ENCODE results near the gene BABAM2. TPM values are rescaled to one million over a fixed set of nuclear protein-coding genes. Genes with fewer than 3 reads are reported as not detected.

The BABAM2 gene
- total RNA-seq, 1 experiment from 2014 or later, result 27.1 TPM

DNA sequence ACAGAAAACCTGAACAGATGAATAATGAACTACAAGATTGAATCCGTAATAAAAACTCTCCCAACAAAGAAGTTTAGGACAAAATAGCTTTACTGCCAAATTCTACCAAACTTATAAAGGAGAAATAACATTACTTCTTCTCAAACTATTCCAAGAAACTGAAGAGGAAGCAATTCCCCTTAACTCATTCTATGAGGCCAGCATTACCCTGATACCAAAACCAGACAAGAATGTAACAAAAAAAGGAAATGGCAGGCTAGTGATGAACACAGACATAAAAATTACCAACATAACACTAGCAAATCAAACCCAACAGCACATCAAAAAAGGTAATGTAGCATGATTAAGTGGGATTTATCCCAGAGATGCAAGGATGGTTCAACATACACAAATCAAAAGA, 288.4 kb downstream of the BABAM2 start:
- Histone ChIP-seq H3K9me3 (ENCODE audit: control insufficient read depth, low read depth, low read length) (no peaks in the 10 kb centered on the region), H3K4me2 (ENCODE audit: insufficient read depth, insufficient read length, low read length) (no peak overlapping the region), H2AK5ac (ENCODE audit: insufficient read length, low read length) (no peak overlapping the region), H3K23me2 (ENCODE audit: insufficient read length, low read depth, low read length, poor library complexity, severe bottlenecking) (no peaks in the 10 kb centered on the region), H3T11ph (ENCODE audit: low read length) (no peak overlapping the region), H3K79me2 (ENCODE audit: insufficient read depth, low read length) (no peaks in the 10 kb centered on the region), H3K4me1 (ENCODE audit: insufficient read depth, low read length) (no peaks in the 10 kb centered on the region), H2BK120ac (ENCODE audit: low read depth, low read length, poor library complexity, severe bottlenecking) (no peak overlapping the region), H4K5ac (ENCODE audit: insufficient read length, low read depth, low read length) (no peak overlapping the region), H2BK5ac (ENCODE audit: insufficient read length, low read length) (no peak overlapping the region), H3K27me3 (ENCODE audit: insufficient read depth, low read length) (no peaks in the 10 kb centered on the region), H3K56ac (ENCODE audit: insufficient read length, low read depth, low read length) (no peak overlapping the region), H3K23ac (ENCODE audit: insufficient read length, low read depth, low read length) (no peak overlapping the region), H3K9ac (ENCODE audit: extremely low read depth, insufficient read length, low read length) (no peak overlapping the region), H4K8ac (replicated peaks; ENCODE audit: insufficient read length, low read depth, low read length) (no peak overlapping the region), H2BK12ac (ENCODE audit: insufficient read length, low read depth, low read length) (no peak overlapping the region), H4K20me1 (ENCODE audit: control insufficient read depth, insufficient read depth, insufficient read length) (no peaks in the 10 kb centered on the region), H3K14ac (ENCODE audit: insufficient read depth, low read length) (no peak overlapping the region), H3K27ac (ENCODE audit: insufficient read length, low read depth, low read length) (no peak overlapping the region), H2BK20ac (ENCODE audit: low read depth, low read length, poor library complexity, severe bottlenecking) (no peak overlapping the region), H4K91ac (ENCODE audit: insufficient read length, low read depth, low read length) (no peak overlapping the region), H3K18ac (ENCODE audit: insufficient read length, low read depth, low read length) (no peak overlapping the region), H2BK15ac (ENCODE audit: low read depth, low read length) (no peak overlapping the region), H2AFZ (ENCODE audit: low read length) (no peak overlapping the region), H3K79me1 (ENCODE audit: insufficient read depth, low read depth, low read length, poor library complexity, severe bottlenecking) (no peaks in the 10 kb centered on the region), H3K4ac (ENCODE audit: low read depth, low read length) (no peak overlapping the region)
- H3K36me3 Mint-ChIP-seq (ENCODE audit: insufficient read depth in 1 of 3, low read depth in 3 of 3), result peaks cover 0 to 17% (median 1%) of the 10 kb centered on the region in 3 experiments; a peak in 2 of 7 replicates
- H3K27ac Mint-ChIP-seq, result no peak overlapping the region
- H3K9me3 Mint-ChIP-seq, result peaks cover 13 to 14% of the 10 kb centered on the region in 2 experiments
- no peaks in the 10 kb centered on the region for H3K4me1 Mint-ChIP-seq
- DNase-seq, result no peak
- WGBS (ENCODE audit: extremely low coverage, insufficient read length, low lambda C conversion rate), result no CpG with 5 or more reads among the region's 1 CpG
- TF ChIP-seq, protein P1, sequence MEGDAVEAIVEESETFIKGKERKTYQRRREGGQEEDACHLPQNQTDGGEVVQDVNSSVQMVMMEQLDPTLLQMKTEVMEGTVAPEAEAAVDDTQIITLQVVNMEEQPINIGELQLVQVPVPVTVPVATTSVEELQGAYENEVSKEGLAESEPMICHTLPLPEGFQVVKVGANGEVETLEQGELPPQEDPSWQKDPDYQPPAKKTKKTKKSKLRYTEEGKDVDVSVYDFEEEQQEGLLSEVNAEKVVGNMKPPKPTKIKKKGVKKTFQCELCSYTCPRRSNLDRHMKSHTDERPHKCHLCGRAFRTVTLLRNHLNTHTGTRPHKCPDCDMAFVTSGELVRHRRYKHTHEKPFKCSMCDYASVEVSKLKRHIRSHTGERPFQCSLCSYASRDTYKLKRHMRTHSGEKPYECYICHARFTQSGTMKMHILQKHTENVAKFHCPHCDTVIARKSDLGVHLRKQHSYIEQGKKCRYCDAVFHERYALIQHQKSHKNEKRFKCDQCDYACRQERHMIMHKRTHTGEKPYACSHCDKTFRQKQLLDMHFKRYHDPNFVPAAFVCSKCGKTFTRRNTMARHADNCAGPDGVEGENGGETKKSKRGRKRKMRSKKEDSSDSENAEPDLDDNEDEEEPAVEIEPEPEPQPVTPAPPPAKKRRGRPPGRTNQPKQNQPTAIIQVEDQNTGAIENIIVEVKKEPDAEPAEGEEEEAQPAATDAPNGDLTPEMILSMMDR (conservative IDR thresholded peaks at IDR 0.05), result no peak
- H3K4me3 Mint-ChIP-seq, result no peak overlapping the region
- H3K27me3 Mint-ChIP-seq (ENCODE audit: low read depth), result no peaks in the 10 kb centered on the region

Data from H9 (cell line).